CD14-positive monocyte (primary cell): ENCODE measurements around the gene USP17L11. TPM values are rescaled to one million over a fixed set of nuclear protein-coding genes. Genes with fewer than 3 reads are reported as not detected.
"Not testable (repeated sequence)": the region's sequence is repeated elsewhere in the genome, so short reads cannot be mapped to it uniquely, and the experiment has no call there.

Experiments used
- DNase-seq, 3 donors: peaks; one replicate each; pipeline ENCODE4 v3.0.0-alpha.2; 2011 to 2022
- H2AFZ ChIP-seq: 2 replicates; pipeline ENCODE4 v1.6.0; 2012; ENCODE audit warnings: mild to moderate bottlenecking, low read depth, low read length, inconsistent platforms; ENCODE audit not compliant: insufficient read depth, poor library complexity, severe bottlenecking
- H3K27ac ChIP-seq, 2 donors: 1 replicate in 1 of 2; 2 replicates in 1 of 2; pipeline ENCODE4 v1.5.1; 2012 to 2013; ENCODE audit warnings: low read length in 2 of 2, control low read depth in 1 of 2, inconsistent platforms in 1 of 2, low read depth in 1 of 2, mild to moderate bottlenecking in 1 of 2
- H3K27me3 ChIP-seq, 2 donors: one replicate each; pipeline versions ENCODE4 v1.6.0 to v1.6.1; 2011 to 2013; ENCODE audit warnings: low read length in 2 of 2; ENCODE audit not compliant: control insufficient read depth in 2 of 2, insufficient read depth in 2 of 2
- H3K36me3 ChIP-seq, 2 donors: replicated peaks in 1 of 2; 1 replicate in 1 of 2; 2 replicates in 1 of 2; pipeline versions ENCODE4 v1.5.1 to v1.6.1; 2012 to 2013; ENCODE audit warnings: low read length in 2 of 2, control low read depth in 1 of 2, inconsistent platforms in 1 of 2, mild to moderate bottlenecking in 1 of 2; ENCODE audit not compliant: insufficient read depth in 2 of 2, control insufficient read depth in 1 of 2
- H3K4me1 ChIP-seq, 2 donors: 1 replicate in 1 of 2; 2 replicates in 1 of 2; pipeline versions ENCODE4 v1.5.1 to v1.6.1; 2012 to 2013; ENCODE audit warnings: low read length in 2 of 2, control low read depth in 1 of 2, inconsistent platforms in 1 of 2, mild to moderate bottlenecking in 1 of 2, moderate library complexity in 1 of 2; ENCODE audit not compliant: insufficient read depth in 2 of 2, control insufficient read depth in 1 of 2
- H3K4me2 ChIP-seq: replicated peaks from 2 replicates; pipeline ENCODE3; 2012; ENCODE audit warnings: low read length, moderate library complexity, mild to moderate bottlenecking; ENCODE audit not compliant: poor library complexity, severe bottlenecking; ENCODE audit errors: extremely low read depth
- H3K4me3 ChIP-seq, 3 experiments: fragments of 200-600 bp in 1 of 3; sonication (generic) in 1 of 3; replicated peaks in 1 of 3; 1 replicate in 2 of 3; 2 replicates in 1 of 3; pipeline ENCODE4 v1.5.1; 2011 to 2013; ENCODE audit warnings: low read length in 3 of 3, mild to moderate bottlenecking in 3 of 3, control low read depth in 2 of 3, low read depth in 2 of 3, inconsistent platforms in 1 of 3, moderate library complexity in 1 of 3
- H3K79me2 ChIP-seq: 2 replicates; pipeline ENCODE4 v1.6.0; 2012; ENCODE audit warnings: mild to moderate bottlenecking, control low read depth, inconsistent platforms, low read length, moderate library complexity; ENCODE audit not compliant: insufficient read depth
- H3K9ac ChIP-seq: 2 replicates; pipeline ENCODE4 v1.6.0; 2017; ENCODE audit warnings: low read length, mild to moderate bottlenecking; ENCODE audit not compliant: insufficient read depth, poor library complexity, severe bottlenecking
- H3K9me3 ChIP-seq, 2 donors: replicated peaks in 1 of 2; 1 replicate in 1 of 2; 2 replicates in 1 of 2; pipeline versions ENCODE4 v1.5.1 to v1.6.1; 2012 to 2013; ENCODE audit warnings: low read length in 2 of 2, control low read depth in 1 of 2; ENCODE audit not compliant: control insufficient read depth in 1 of 2, insufficient read depth in 1 of 2
- H4K20me1 ChIP-seq: 2 replicates; pipeline ENCODE4 v1.6.0; 2012; ENCODE audit warnings: mild to moderate bottlenecking, low read length, control low read depth, moderate library complexity; ENCODE audit not compliant: insufficient read depth
- H3K27ac Mint-ChIP-seq, 7 donors: one replicate each; pipeline ENCODE4 v1.8.0; 2020; ENCODE audit warnings: mild to moderate bottlenecking in 7 of 7, mixed read lengths in 7 of 7, moderate library complexity in 6 of 7, inconsistent platforms in 2 of 7
- H3K27me3 Mint-ChIP-seq, 3 donors: one replicate each; pipeline ENCODE4 v1.8.0; 2021 to 2022; ENCODE audit warnings: low read depth in 3 of 3, mild to moderate bottlenecking in 3 of 3, mixed read lengths in 3 of 3, moderate library complexity in 3 of 3, inconsistent platforms in 1 of 3
- H3K36me3 Mint-ChIP-seq, 2 donors: one replicate each; pipeline ENCODE4 v1.8.0; 2020; ENCODE audit warnings: mixed read lengths in 2 of 2, inconsistent platforms in 1 of 2, mild to moderate bottlenecking in 1 of 2
- H3K4me1 Mint-ChIP-seq: one replicate; pipeline ENCODE4 v1.8.0; 2020; ENCODE audit warnings: mild to moderate bottlenecking, mixed read lengths
- H3K4me3 Mint-ChIP-seq, 2 donors: one replicate each; pipeline ENCODE4 v1.8.0; 2020; ENCODE audit warnings: mild to moderate bottlenecking in 2 of 2, mixed read lengths in 2 of 2, moderate library complexity in 1 of 2
- H3K9me3 Mint-ChIP-seq, 7 donors: one replicate each; pipeline ENCODE4 v1.8.0; 2020 to 2022; ENCODE audit warnings: mixed read lengths in 7 of 7, mild to moderate bottlenecking in 6 of 7, moderate library complexity in 6 of 7, inconsistent platforms in 2 of 7
- WGBS: methylation state at CpG from one replicate; pipeline ENCODE4 v1.1.5; 2013; ENCODE audit warnings: missing lambda C conversion rate; ENCODE audit not compliant: insufficient coverage; 5-methylcytosine and 5-hydroxymethylcytosine counted together
- intact Hi-C, 2 donors: fragments of 100-400 bp; cut with micrococcal nuclease; formaldehyde crosslinking; loops; one replicate each; pipeline versions ENCODE4 v1.15.0 to v1.15.1; 2023
- polyA plus RNA-seq, 3 donors: library from polyadenylated mRNA; depleted of rRNA in 1 of 3; unstranded in 2 of 3; stranded (reverse) in 1 of 3; fragments of 300-500 nt in 2 of 3; fragments of >200 nt in 1 of 3; fragmentation: Illumina TruSeq in 2 of 3; gene quantifications; 1 replicate in 2 of 3; 2 replicates in 1 of 3; pipeline ENCODE4 v1.2.3, GENCODE V29; 2012 to 2021

Gene USP17L11
- polyA plus RNA-seq, 3 donors, result not detected

DNA sequence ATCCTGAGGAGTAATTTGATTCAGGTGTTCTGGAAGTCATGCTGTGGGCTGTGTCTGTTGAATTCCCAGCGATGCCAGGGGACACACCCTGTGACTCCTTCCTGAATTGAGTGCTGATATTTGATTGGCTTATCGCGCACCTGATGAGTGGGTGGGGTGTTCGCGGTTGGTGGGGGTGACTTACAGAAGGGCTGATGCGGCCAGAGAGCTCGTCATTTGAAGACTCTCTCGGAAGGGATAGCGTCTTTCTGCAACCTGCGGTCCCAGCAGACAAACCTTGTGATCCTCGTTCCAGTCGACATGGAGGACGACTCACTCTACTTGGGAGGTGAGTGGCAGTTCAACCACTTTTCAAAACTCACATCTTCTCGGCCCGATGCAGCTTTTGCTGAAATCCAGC lies 18.9 kb downstream of the USP17L11 start, which contains the start of gene USP17L15:
Gene USP17L15 (plus strand): TSS at position 301 of the 400 bp plus-strand sequence. CDS start 0 bp downstream, at position 301.
- H3K36me3 Mint-ChIP-seq, H3K4me2 ChIP-seq, H3K27me3 ChIP-seq, H3K4me3 ChIP-seq, DNase-seq, H3K9me3 Mint-ChIP-seq, H3K4me1 ChIP-seq, H4K20me1 ChIP-seq, H3K27ac ChIP-seq, H3K4me3 Mint-ChIP-seq, intact Hi-C loops, H3K4me1 Mint-ChIP-seq, H3K27me3 Mint-ChIP-seq, H3K9me3 ChIP-seq, H3K27ac Mint-ChIP-seq, H3K9ac ChIP-seq, H3K36me3 ChIP-seq, H2AFZ ChIP-seq, H3K79me2 ChIP-seq: not testable (repeated sequence)
- no CpG with 5 or more reads among the region's 15 CpGs for WGBS

DNA sequence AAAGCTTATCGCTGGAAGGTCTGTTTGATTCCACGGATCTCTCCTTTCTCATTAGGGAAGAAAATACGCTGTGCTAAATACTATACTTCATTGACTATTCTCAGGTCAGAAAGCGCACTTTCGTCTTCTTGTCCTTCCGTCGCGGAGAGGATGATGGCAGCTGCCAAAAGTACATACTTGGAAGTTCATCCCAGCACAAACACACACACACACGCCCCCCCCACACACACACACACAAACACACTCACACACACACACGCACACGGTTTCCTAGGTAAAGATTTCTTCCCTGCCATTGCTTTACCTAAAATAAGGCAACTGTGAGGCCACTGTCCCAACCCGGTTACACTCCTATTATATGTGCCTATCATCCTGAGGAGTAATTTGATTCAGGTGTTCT lies 23.3 kb downstream of the USP17L11 start:
- DNase-seq, result peak in 1 of 3 donors; percentile 0
- not testable (repeated sequence) for H3K36me3 Mint-ChIP-seq

DNA sequence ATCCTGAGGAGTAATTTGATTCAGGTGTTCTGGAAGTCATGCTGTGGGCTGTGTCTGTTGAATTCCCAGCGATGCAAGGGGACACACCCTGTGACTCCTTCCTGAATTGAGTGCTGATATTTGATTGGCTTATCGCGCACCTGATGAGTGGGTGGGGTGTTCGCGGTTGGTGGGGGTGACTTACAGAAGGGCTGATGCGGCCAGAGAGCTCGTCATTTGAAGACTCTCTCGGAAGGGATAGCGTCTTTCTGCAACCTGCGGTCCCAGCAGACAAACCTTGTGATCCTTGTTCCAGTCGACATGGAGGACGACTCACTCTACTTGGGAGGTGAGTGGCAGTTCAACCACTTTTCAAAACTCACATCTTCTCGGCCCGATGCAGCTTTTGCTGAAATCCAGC lies 28.4 kb downstream of the USP17L11 start, which contains the start of gene USP17L17:
Gene USP17L17 (plus strand): TSS at position 301 of the 400 bp plus-strand sequence. CDS start 0 bp downstream, at position 301.
- H3K9ac ChIP-seq, H3K27me3 ChIP-seq, H3K4me3 Mint-ChIP-seq, H3K36me3 ChIP-seq, H3K4me3 ChIP-seq, H3K79me2 ChIP-seq, H3K9me3 ChIP-seq, H3K4me2 ChIP-seq, H4K20me1 ChIP-seq, H3K27me3 Mint-ChIP-seq, H3K36me3 Mint-ChIP-seq, H3K27ac ChIP-seq, H3K27ac Mint-ChIP-seq, H3K4me1 Mint-ChIP-seq, H3K9me3 Mint-ChIP-seq, H2AFZ ChIP-seq, intact Hi-C loops, H3K4me1 ChIP-seq, DNase-seq: not testable (repeated sequence)
- WGBS, result no CpG with 5 or more reads among the region's 14 CpGs

More for the DNA sequence above, 23.3 kb downstream of the USP17L11 start:
- intact Hi-C loops, H2AFZ ChIP-seq, H3K27ac ChIP-seq, H3K27me3 ChIP-seq, H3K9ac ChIP-seq, H4K20me1 ChIP-seq, H3K79me2 ChIP-seq, H3K9me3 Mint-ChIP-seq, H3K36me3 ChIP-seq, H3K4me1 ChIP-seq, H3K4me1 Mint-ChIP-seq, H3K27me3 Mint-ChIP-seq, H3K4me3 Mint-ChIP-seq, H3K9me3 ChIP-seq, H3K4me3 ChIP-seq, H3K4me2 ChIP-seq: not testable (repeated sequence)
- peak overlapping the region in 1 of 7 donors; percentile 3 for H3K27ac Mint-ChIP-seq
- no CpG with 5 or more reads among the region's 12 CpGs for WGBS

DNA sequence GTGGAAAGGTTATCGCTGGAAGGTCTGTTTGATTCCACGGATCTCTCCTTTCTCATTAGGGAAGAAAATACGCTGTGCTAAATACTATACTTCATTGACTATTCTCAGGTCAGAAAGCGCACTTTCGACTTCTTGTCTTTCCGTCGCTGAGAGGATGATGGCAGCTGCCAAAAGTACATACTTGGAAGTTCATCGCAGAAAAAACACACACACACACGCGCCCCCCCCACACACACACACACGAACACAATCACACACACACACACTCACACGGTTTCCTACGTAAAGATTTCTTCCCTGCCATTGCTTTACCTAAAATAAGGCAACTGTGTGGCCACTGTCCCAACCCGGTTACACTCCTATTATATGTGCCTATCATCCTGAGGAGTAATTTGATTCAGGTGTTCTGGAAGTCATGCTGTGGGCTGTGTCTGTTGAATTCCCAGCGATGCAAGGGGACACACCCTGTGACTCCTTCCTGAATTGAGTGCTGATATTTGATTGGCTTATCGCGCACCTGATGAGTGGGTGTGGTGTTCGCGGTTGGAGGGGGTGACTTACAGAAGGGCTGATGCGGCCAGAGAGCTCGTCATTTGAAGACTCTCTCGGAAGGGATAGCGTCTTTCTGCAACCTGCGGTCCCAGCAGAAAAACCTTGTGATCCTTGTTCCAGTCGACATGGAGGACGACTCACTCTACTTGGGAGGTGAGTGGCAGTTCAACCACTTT lies 32.9 kb downstream of the USP17L11 start, which contains the start of gene USP17L18:
Gene USP17L18 (plus strand): TSS at position 678 of the 728 bp plus-strand sequence. CDS start 0 bp downstream, at position 678.
- H3K4me3 ChIP-seq, H3K9me3 Mint-ChIP-seq, H3K4me2 ChIP-seq, H3K4me3 Mint-ChIP-seq, H3K27ac Mint-ChIP-seq, H2AFZ ChIP-seq, H3K79me2 ChIP-seq, H3K36me3 ChIP-seq, H4K20me1 ChIP-seq, H3K4me1 ChIP-seq, H3K27me3 ChIP-seq, H3K9ac ChIP-seq, intact Hi-C loops, H3K27ac ChIP-seq, H3K4me1 Mint-ChIP-seq, H3K36me3 Mint-ChIP-seq, H3K9me3 ChIP-seq, H3K27me3 Mint-ChIP-seq: not testable (repeated sequence)
- WGBS, result 96% methylated on average over 4 of the region's 26 CpGs
- DNase-seq, result peak in 1 of 3 donors; percentile 0
